ENCODE data around the gene PIGS. TPM values are rescaled to one million over a fixed set of nuclear protein-coding genes. Genes with fewer than 3 reads are reported as not detected.

The PIGS gene
- total and polyA plus RNA-seq, 2 of the 13 experiments (the other 11 are each of a cell fraction or from before 2014, with no cell fraction given), result 31.7 to 42.6 TPM

- H3K4me1 ChIP-seq (ENCODE audit: insufficient read depth, low read length), result peaks cover 64% of the 10 kb centered on the region
- peaks cover 7 to 16% of the 10 kb centered on the region in 2 experiments for H3K36me3 ChIP-seq (replicated peaks in 1 of 2; ENCODE audit: control insufficient read depth in 1 of 2, insufficient read depth in 2 of 2, low read length in 2 of 2)
- BruUV-seq (replicated peaks), result no TSS peak
- H3K4me3 ChIP-seq (replicated peaks in 1 of 3; ENCODE audit: insufficient read depth in 1 of 3, low read depth in 2 of 3, low read length in 3 of 3), result no peak overlapping the region
- no peaks in the 10 kb centered on the region for H3K9me3 ChIP-seq (ENCODE audit: low read length)
- FAIRE-seq (no peak), ATAC-seq (no peak), DNase-seq (ENCODE audit: low spot score) (no peak)
- in situ Hi-C loops (cut with HindIII; ENCODE audit: extremely low pct_ligation_motif_present, low pct_unique_long_range_greater_than_20kb) (loop anchor here (5.0 kb wide), 1 partner anchor 48 kb away; no protein-coding TSS in a partner anchor), intact Hi-C loops (cut with micrococcal nuclease; ENCODE audit: unreplicated experiment) (no loop called here)
- ChIA-PET CTCF (ENCODE audit: low intra/inter-chr PET ratio, low total read pairs) (no interaction called here), POLR2A (no interaction called here)
- no peak overlapping the region for H3K4me2 ChIP-seq (ENCODE audit: low read depth, low read length)
- 100% methylated on average over 3 of the region's 6 CpGs for WGBS (ENCODE audit: low lambda C conversion rate)
- TF ChIP-seq MXD4 (CRISPR knock-in tag; IDR thresholded peaks at IDR 0.05), result no peak
- TF ChIP-seq FOXM1 (CRISPR knock-in tag; IDR thresholded peaks at IDR 0.05), result no peak
- TF ChIP-seq ZKSCAN8 (CRISPR knock-in tag; IDR thresholded peaks at IDR 0.05; ENCODE audit: borderline replicate concordance), result no peak
- no peak for TF ChIP-seq ZNF383 (CRISPR knock-in tag; IDR thresholded peaks at IDR 0.05; ENCODE audit: borderline replicate concordance)
- TF ChIP-seq ATF1 (CRISPR knock-in tag; IDR thresholded peaks at IDR 0.05), result no peak
- TF ChIP-seq RFX5 (IDR thresholded peaks at IDR 0.05; ENCODE audit: low read depth, low read length), result no peak
- TF ChIP-seq TRIM22 (IDR thresholded peaks at IDR 0.05), result no peak
- TF ChIP-seq GATA4 (IDR thresholded peaks at IDR 0.05; ENCODE audit: borderline replicate concordance, low read depth), result no peak
- no peak for TF ChIP-seq HNRNPH1 (optimal IDR thresholded peaks at IDR 0.05; ENCODE audit: low read depth, low read length)
- H3K9ac ChIP-seq (ENCODE audit: insufficient read depth, low read depth, low read length), result no peak overlapping the region
- no peaks in the 10 kb centered on the region for H3K27me3 ChIP-seq (ENCODE audit: control insufficient read depth in 1 of 2, insufficient read depth in 2 of 2, low read length in 2 of 2)
- peaks cover 17% of the 10 kb centered on the region for H3K79me2 ChIP-seq (ENCODE audit: insufficient read depth, low read length)
- H3K27ac ChIP-seq (ENCODE audit: extremely low read length, insufficient read depth, low read length), result no peak overlapping the region
- no peak overlapping the region for H2AFZ ChIP-seq (ENCODE audit: low read length)
- no peaks in the 10 kb centered on the region for H4K20me1 ChIP-seq (ENCODE audit: insufficient read depth, low read length)
Observed at GRCh38 chr17:28573966-28574480, 2.7 kb upstream of the PIGS start.
